ENCODE measurements around the gene ERBB4.

Gene ERBB4

DNA sequence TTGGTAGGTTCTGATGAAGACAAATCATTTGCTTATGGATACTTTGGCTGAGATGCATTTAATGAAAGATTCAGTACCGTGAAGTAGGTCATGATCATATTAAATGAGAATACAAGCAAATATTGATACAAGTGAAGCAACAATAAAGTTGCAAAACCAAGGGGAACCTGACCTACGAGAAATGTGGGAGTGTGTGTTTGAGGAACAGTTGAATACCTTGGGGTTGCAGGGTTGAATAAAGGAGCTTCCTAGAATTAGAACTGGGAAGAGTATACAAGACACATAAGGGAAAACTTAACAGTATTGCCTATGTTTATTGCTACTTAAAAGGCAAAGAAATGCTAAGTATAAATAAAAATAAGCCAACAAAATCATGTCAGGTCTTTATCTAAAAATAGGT, 702.9 kb downstream of the ERBB4 start:
- no peak for DNase-seq (ENCODE audit: low read depth in 2 of 2)

- no peak for DNase-seq (ENCODE audit: low read depth in 2 of 2)
Observed at GRCh38 chr2:211833582-211834279, 704.9 kb downstream of the ERBB4 start.

DNA sequence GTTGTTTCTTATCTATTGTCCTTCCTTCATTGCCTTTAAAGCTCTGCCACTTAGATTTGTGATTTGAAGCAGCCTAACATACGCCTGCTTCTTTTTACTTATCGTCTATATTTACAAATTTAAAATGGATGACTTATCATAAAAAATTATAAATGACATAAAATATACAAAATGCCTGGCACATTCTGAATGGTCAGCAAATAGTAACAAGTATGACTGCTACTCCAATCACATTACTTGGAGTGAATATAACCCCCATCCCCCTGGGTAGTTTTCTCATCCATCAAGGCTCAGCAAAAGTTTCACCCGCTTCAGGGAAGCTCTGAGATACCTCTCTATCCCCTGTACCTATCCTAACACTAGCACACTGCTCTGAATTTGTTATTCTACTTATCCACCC, 708.9 kb downstream of the ERBB4 start:
- no peak for DNase-seq (ENCODE audit: low read depth in 2 of 2)

- no peak for DNase-seq (ENCODE audit: low read depth in 2 of 2)
Observed at GRCh38 chr2:211823886-211824479, 714.6 kb downstream of the ERBB4 start.

DNA sequence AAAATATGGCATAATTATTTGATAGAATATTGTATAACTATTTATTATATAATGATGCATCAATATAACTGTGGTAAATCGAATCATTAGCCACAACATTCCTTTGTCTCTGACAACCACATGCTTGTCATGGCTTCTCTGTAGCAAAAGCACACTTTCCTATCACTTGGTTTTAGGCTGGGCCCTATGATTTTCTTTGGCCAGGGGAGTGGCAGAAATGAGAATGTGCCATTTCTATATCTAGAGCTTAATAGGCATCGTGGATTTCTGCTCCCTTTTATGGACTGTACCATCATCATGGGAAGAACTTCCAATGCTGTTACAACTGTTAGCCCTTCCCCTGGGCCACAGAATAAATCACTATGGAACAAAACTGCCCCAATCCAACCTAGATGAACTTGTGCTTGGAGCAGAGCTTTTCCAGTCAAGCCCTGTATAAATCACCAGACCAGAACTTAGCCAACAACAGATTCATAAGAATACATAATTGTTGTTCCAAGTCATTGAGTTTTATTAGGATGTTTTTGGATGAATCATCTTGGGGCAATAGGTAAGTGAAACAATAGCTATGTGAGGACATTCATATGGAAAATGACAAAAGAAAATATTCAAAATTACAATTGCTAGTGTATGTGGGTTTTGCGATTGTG, 715.8 kb downstream of the ERBB4 start:
- DNase-seq (ENCODE audit: low read depth in 2 of 2), result no peak

DNA sequence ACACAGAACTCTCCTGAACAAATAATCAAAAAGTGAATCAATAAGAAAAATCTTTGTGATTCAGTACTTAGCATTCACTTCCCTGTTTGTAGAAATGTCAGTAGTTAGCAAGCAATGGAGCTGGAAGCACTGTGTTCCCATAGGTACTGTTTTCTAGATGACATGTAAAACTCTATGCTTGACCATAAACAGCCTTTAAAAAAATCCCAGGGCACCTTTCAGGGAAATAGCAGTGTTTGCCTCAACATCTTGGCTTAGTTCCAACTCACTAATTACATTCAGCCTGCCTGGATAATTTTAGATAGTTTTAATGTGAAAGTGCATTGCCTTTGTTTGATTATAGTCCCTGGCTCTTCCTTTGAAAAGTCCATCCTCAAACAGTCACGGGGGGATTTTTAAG, 721.8 kb downstream of the ERBB4 start:
- DNase-seq (ENCODE audit: low read depth in 2 of 2), result no peak

GRCh38 chr2:211812587-211812986, 726.0 kb downstream of the ERBB4 start:
- no peak for DNase-seq (ENCODE audit: low read depth in 2 of 2)

DNA sequence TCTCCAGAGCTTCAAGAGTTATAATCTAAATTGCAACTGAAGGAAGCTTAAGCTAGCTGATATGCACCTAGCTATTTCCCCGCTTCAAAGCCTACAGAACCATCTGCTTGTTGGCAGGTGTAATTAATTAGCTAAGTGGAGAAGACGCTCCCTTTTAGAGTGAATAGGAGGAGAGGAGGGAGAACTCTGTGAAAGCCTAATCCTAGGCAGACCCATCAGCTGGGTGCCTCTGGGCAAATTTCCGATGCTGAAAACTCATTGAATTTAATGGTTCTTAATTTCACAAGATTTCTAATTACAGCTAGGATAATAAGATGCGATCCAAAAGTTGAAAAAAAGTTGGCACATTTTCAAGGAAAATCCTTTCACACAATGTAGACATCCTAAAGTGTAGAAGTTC, 735.9 kb downstream of the ERBB4 start:
- no peak for DNase-seq (ENCODE audit: low read depth in 2 of 2)

DNA sequence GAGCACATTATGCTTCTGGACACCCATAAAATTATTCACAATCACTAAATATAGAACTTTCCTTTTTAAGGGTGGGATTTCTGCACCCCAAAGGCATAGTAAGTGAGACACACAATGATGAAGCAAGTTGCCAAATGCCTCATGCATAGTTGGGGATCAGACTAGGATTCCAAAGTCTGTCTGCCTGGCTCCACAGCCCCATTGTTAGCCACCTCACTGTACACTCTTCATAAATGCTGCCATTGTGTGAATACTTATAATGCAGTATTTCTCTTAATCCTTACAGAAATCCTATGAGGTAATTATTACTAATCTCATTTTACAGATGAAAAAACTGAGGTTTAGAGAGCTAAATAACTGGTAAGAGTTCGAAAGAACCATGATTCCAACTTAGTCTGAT, 738.6 kb downstream of the ERBB4 start:
- no peak for DNase-seq (ENCODE audit: low read depth in 2 of 2)

DNA sequence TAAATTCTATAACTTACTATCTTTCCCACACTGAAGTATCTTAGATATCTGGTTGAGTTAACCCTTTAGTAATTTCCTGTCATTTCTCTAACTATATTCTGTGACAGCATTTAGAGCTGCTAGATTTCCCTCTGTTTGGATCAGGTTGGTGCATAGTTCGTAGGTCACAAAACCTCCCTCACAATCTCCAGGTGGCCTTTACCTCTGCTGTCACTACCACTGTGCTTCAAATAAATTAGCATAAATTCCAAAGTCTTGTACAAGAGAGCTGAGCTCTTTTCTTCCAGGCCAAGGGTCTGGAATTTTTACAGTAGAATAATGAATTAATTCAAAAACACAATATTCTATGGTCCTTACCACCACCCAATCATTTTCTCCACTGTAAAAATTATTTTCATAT, 739.7 kb downstream of the ERBB4 start:
- no peak for DNase-seq (ENCODE audit: low read depth in 2 of 2)

- no peak for DNase-seq (ENCODE audit: low read depth in 2 of 2)
Observed at GRCh38 chr2:211793690-211794089, 744.9 kb downstream of the ERBB4 start.

DNA sequence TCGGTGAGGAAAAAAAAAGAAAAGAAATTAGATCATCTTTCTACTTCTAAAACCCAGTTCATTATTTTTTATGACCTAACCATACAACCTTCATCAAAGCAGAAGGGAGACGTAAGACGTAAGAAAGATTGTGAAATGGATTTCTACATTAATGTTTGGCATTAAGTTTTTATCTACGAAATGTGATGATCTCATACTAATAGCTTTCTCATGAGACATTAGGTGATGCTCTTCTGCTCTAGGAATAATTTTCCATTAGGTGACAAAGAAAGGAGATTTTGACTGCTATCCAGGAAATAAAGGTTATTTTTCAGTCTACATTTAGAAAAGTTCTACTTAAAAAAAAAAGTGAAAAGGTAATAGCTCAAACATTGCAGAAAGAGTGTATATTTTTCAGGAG, 748.6 kb downstream of the ERBB4 start:
- DNase-seq (ENCODE audit: low read depth in 2 of 2), result no peak

DNA sequence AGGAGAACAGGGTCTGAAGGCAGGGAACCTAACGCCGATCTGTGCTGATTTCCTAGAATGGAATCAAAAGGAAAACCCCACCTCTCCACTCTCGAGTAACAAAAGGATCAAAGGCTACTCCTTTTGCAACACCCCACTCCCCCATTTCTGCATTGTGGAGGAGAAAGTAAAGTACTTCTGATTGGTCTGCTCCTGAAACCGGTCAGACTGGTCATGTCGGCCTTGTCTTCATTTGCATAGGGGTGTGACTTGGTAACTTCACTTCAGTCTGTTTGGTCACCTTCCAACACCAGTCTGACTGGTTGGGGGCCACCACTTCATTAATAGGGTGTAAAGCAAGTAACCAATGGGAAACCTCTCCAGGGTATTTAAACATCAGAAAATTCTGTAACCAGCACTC, 771.9 kb downstream of the ERBB4 start:
- DNase-seq (ENCODE audit: low read depth in 2 of 2), result no peak

GRCh38 chr2:211762479-211762878, 776.1 kb downstream of the ERBB4 start:
- no peak for DNase-seq (ENCODE audit: low read depth in 2 of 2)

GRCh38 chr2:211760103-211760502, 778.5 kb downstream of the ERBB4 start:
- DNase-seq (ENCODE audit: low read depth in 2 of 2), result no peak

- no peak for DNase-seq (ENCODE audit: low read depth in 2 of 2)
Observed at GRCh38 chr2:211756266-211756665, 782.3 kb downstream of the ERBB4 start.

GRCh38 chr2:211755187-211755586, 783.4 kb downstream of the ERBB4 start:
- DNase-seq (ENCODE audit: low read depth in 2 of 2), result no peak

DNA sequence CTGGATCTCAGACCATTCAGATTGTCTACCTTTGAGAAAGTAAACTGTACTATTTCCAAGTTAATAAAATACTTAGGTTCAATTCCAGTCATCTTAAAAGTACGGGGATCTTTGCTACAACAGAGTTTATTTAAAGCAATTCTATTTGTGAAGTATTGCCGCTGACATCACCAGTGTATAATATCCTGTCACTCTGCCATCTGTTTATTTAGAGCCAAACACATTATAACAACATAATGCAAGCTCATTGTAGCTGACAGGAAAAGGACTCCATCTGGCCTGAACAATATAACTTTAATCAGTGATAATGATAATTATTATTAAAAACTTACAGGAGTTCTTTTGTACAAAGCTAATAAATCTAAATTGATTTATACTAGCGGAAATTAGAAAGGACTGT, 786.8 kb downstream of the ERBB4 start:
- no peak for DNase-seq (ENCODE audit: low read depth in 2 of 2)

- no peak for DNase-seq (ENCODE audit: low read depth in 2 of 2)
Observed at GRCh38 chr2:211748339-211748738, 790.3 kb downstream of the ERBB4 start.

DNA sequence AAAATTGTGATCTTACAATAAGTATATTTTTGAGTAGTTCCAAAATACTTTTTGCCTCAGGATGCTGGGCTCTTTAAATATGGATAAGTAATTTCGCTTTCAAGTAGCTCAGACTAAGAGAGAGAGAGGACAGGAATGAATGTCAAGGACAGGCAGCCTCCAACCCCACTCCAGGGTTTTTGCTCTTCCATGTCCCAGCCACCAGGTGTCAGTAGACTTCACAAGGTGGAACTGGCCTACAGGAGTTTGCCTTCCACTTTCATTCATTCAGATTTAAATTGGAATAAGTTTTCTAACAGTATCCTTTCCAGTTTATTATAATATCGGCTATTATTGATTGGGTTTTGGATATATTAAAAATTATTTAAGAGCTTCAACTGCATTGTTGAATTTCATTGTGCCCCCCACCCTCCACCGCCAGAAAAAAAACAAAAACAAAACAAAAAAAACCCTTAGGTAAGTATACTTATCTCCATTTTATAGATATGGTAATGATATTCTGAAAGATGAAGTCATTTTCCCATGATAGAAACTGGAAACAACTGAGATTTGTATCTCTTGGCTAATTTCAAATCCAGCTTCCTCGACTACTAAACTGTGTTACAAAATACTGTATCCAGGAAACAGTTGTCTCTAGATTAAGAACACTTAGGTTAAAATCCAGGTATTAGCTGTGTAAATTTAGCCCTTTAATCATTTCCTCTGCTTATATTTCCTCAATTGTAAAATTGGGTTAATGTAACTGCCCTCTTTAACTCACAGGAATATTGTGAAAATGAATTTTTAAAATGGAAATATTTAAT, 793.1 kb downstream of the ERBB4 start:
- no peak for DNase-seq (ENCODE audit: low read depth in 2 of 2)

DNA sequence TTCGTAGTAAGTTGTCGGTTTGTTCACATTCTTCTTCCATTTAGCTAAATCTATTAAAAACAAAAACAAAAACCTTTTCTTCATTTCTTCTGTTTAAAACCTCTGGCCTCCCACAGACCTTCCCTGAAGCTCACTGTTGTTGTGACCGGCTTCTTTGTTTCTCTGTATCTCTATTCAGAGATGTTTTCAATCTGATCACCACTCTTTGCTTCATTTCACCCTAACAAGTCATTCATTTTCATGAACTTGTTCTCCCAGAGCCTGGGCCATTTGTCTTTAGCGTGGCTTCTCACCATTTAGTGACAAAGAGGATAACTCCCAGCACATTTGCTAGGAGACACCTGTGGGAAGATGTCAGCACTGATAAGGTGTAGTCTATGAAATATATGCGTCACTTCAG, 794.2 kb downstream of the ERBB4 start:
- DNase-seq (ENCODE audit: low read depth in 2 of 2), result no peak

GRCh38 chr2:211741966-211742365, 796.6 kb downstream of the ERBB4 start:
- DNase-seq (ENCODE audit: low read depth in 2 of 2), result no peak

DNA sequence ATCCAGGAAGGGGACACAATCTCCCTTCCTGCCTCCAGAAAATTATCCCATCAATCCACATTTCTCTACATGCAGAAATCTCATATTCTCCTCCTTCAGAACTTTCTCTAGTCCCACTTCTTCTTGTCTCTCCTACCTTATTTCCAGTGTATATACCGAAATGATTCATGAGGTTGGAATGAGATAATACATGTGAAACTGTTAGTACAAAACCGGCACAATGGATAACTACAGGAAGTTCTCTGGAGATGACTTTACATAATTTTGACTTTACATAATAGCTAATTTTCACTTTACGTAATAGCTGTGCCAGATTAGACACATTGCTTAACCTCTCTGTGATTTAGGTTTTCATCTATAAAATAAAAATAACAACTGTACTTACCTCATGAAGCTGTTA, 801.3 kb downstream of the ERBB4 start:
- no peak for DNase-seq (ENCODE audit: low read depth in 2 of 2)

Data from stimulated activated CD8-positive, alpha-beta memory T cell treated with anti-CD3 and anti-CD28 coated beads, Interleukin-15, amount 100 ng/mL, for 4 hours (primary cell).